Mesothelial cell of epicardium (in vitro differentiated cells): ENCODE data around the gene HECTD3. TPM values are rescaled to one million over a fixed set of nuclear protein-coding genes. Genes with fewer than 3 reads are reported as not detected.
"Not testable (repeated sequence)": the region's sequence is repeated elsewhere in the genome, so short reads cannot be mapped to it uniquely, and the experiment has no call there.

Experiments
- DNase-seq, 2 experiments: peaks; one replicate each; pipeline ENCODE4 v3.0.0; 2021; ENCODE audit warnings: low spot score in 2 of 2; ENCODE audit not compliant: unreplicated experiment in 2 of 2
- H3K27ac Mint-ChIP-seq: 2 replicates; pipeline ENCODE4 v1.8.0; 2021; ENCODE audit warnings: mixed read lengths
- H3K27me3 Mint-ChIP-seq: 2 replicates; pipeline ENCODE4 v1.8.0; 2021; ENCODE audit warnings: low read depth, mixed read lengths
- H3K36me3 Mint-ChIP-seq: 2 replicates; pipeline ENCODE4 v1.8.0; 2021; ENCODE audit warnings: mixed read lengths
- H3K4me1 Mint-ChIP-seq: 2 replicates; pipeline ENCODE4 v1.8.0; 2021; ENCODE audit warnings: mixed read lengths
- H3K4me3 Mint-ChIP-seq: 2 replicates; pipeline ENCODE4 v1.8.0; 2021; ENCODE audit warnings: mild to moderate bottlenecking, moderate library complexity, mixed read lengths
- H3K9me3 Mint-ChIP-seq: 2 replicates; pipeline ENCODE4 v1.8.0; 2021; ENCODE audit warnings: mixed read lengths
- total RNA-seq: library from RNA; stranded (reverse); gene quantifications from 3 replicates; pipeline ENCODE4 v1.2.1, GENCODE V29; 2021
- TF ChIP-seq, protein P1 (sequence below): fragments of 200-600 bp; sonication (generic); IDR thresholded peaks from one replicate; pipeline ENCODE4 v1.5.0; 2021; ENCODE audit warnings: antibody characterized with exemption; ENCODE audit not compliant: unreplicated experiment

The HECTD3 gene
- total RNA-seq, 1 donor from 2014 or later, result 34.3 TPM

DNA sequence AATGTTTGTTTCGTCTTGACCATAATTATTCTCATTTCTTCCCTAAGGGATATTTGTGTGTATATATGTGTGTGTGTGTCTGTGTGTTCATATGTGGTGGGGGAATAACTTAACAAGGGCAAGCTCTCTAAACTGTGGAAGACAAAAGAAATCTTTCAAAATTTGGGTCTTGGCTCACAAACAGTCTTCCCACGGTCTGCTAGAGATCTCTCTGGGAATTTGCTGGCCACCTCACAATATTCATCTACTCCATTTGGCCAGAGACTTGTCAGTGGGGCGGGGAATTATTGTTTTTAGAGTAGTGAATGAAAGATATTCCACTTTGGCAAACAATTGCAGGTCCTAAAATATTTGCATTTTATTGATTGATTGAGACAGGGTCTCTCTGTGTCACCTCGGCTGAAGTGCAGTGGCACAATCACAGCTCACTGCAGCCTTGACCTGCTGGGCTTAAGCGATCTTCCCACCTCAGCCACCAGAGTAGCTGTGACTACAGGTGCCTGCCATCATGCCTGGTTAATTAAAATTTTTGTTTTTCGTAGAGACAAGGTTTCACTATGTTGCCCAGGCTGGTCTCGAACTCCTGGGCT is 16.7 kb downstream of the HECTD3 start:
- Mint-ChIP-seq H3K27ac (no peak overlapping the region), H3K27me3 (no peaks in the 10 kb centered on the region), H3K4me1 (no peaks in the 10 kb centered on the region), H3K9me3 (no peaks in the 10 kb centered on the region), H3K36me3 (no peaks in the 10 kb centered on the region), H3K4me3 (no peak overlapping the region)
- DNase-seq, result no peak
- TF ChIP-seq, protein P1, sequence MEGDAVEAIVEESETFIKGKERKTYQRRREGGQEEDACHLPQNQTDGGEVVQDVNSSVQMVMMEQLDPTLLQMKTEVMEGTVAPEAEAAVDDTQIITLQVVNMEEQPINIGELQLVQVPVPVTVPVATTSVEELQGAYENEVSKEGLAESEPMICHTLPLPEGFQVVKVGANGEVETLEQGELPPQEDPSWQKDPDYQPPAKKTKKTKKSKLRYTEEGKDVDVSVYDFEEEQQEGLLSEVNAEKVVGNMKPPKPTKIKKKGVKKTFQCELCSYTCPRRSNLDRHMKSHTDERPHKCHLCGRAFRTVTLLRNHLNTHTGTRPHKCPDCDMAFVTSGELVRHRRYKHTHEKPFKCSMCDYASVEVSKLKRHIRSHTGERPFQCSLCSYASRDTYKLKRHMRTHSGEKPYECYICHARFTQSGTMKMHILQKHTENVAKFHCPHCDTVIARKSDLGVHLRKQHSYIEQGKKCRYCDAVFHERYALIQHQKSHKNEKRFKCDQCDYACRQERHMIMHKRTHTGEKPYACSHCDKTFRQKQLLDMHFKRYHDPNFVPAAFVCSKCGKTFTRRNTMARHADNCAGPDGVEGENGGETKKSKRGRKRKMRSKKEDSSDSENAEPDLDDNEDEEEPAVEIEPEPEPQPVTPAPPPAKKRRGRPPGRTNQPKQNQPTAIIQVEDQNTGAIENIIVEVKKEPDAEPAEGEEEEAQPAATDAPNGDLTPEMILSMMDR, result no peak

DNA sequence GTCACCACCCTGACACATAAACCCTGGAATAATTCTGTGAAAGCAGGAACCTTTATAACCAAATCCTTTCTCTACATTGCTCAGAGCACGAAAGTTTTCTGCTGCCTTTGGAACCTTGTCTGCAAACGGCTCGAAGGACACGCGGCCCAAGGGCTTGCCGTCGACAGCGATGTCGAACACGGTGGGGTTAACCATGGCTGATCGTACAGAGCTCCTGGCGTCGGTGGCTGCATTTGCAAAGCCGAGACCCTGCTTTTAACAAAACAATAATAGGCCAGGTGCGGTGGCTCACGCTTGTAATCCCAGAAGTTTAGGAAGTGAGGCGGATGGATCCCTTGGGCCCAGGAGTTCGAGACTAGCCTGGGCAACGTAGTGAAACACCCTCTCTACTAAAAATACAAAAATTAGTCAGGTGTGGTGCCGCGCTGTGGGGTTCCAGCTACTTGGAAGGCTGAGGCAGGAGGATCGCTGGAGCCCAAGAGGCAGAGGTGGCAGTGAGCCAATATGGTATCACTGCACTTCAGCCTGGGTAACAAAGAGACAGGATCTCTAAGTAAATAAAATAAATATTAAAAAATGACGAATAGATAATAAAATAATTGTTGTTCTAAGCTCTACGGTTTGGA is 22.5 kb downstream of the HECTD3 start:
- H3K4me3 Mint-ChIP-seq, result no peak overlapping the region
- peaks cover 17% of the 10 kb centered on the region for H3K4me1 Mint-ChIP-seq
- TF ChIP-seq, protein P1, result no peak
- H3K27me3 Mint-ChIP-seq, result no peaks in the 10 kb centered on the region
- DNase-seq, result no peak
- H3K9me3 Mint-ChIP-seq, result no peaks in the 10 kb centered on the region
- no peaks in the 10 kb centered on the region for H3K36me3 Mint-ChIP-seq
- no peak overlapping the region for H3K27ac Mint-ChIP-seq

DNA sequence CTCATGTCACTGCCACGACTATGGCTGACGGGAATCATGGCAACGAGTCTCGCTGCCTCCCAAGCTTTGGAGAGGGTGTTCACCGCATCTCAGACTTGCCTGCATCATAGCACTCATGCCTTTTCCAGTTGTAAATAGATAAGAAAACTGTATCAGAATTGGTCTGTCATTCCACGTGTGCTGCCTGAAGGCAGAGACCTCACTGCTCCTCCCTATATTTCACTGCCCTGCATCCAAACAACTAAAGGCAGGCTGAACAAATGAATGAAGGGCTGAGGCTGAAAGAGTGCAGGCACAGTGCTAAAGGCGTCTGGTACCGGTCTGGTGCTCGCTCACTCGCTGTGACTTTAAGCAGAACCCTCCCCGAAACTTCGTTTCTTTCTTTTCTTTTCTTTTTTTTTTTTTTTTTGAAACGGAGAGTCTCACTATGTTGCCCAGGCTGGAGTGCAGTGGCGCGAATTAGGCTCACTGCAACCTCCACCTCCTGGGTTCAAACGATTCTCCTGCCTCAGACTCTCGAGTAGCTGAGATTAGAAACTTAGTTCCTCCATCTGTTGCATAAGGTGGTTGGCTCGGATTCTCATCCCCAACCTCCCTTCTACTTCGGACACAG is 25.3 kb downstream of the HECTD3 start:
- H3K36me3 Mint-ChIP-seq, result peaks cover 4% of the 10 kb centered on the region
- H3K9me3 Mint-ChIP-seq, result no peaks in the 10 kb centered on the region
- H3K4me1 Mint-ChIP-seq, result peaks cover 27% of the 10 kb centered on the region
- TF ChIP-seq, protein P1, result no peak
- H3K27me3 Mint-ChIP-seq, result no peaks in the 10 kb centered on the region
- no peak for DNase-seq
- peak overlapping the region; percentile 100 for H3K4me3 Mint-ChIP-seq
- peak overlapping the region; percentile 93 for H3K27ac Mint-ChIP-seq

DNA sequence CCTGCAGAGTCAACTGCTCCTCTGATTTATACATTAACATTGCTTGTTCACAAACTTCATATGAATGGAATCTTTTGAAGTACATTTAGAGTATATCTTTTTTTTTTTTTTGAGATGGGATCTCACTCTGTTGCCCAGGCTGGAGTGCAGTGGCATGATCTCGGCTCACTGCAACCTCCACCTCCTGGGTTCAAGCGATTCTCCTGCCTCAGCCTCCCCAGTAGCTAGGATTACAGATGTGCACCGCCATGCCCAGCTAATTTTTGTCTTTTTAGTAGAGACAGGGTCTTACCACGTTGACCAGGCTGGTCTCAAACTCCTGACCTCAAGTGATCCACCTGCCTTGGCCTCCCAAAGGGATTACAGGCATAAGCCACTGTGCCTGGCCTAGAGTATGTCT is 33.8 kb downstream of the HECTD3 start:
- not testable (repeated sequence) for H3K27ac Mint-ChIP-seq, DNase-seq, H3K4me3 Mint-ChIP-seq, H3K27me3 Mint-ChIP-seq
- Mint-ChIP-seq H3K36me3 (peaks cover 37% of the 10 kb centered on the region), H3K4me1 (peaks cover 10% of the 10 kb centered on the region), H3K9me3 (peaks cover 19% of the 10 kb centered on the region)

DNA sequence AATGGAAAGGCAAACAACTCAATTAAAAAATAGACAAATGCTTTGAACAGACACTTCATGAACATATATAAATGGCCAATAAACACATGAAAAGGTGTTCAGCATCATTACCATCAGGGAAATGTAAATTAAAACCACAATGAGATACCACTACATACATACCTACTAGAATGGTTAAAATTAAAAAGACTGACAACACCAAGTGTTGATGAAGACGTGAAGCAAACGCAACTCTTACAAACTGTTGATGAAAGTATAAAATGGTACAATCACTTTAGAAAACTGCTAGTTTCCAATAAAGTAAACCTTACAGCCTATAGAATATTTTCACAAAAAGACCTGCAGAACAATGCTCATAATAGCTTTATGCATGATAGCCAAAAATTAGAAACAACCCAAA is 34.9 kb downstream of the HECTD3 start:
- DNase-seq, result no peak
- Mint-ChIP-seq H3K36me3 (peaks cover 34% of the 10 kb centered on the region), H3K4me3 (no peak overlapping the region), H3K4me1 (peaks cover 4% of the 10 kb centered on the region), H3K27ac (no peak overlapping the region), H3K27me3 (no peaks in the 10 kb centered on the region), H3K9me3 (peaks cover 19% of the 10 kb centered on the region)
- TF ChIP-seq, protein P1, result no peak

DNA sequence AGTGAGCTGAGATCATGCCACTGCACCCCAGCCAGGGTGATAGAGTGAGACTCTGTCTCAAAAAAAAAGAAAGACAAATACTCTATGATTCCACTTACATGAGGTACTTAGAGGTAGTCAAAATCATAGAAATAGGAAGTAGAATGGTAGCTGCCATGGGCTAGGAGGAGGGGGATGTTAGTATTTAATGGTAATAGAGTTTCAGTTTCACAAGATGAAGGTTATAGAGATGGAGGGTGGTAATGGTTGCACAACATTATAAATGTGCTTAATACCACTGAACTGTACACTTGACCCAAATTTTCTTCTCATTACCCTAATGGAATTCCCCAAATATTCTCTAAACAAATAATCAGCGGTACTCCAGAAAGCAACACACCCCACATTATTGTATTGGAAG is 37.5 kb downstream of the HECTD3 start:
- H3K9me3 Mint-ChIP-seq, result peaks cover 19% of the 10 kb centered on the region
- no peak overlapping the region for H3K27ac Mint-ChIP-seq
- H3K4me3 Mint-ChIP-seq, result no peak overlapping the region
- H3K36me3 Mint-ChIP-seq, result peaks cover 31% of the 10 kb centered on the region
- no peak for DNase-seq
- TF ChIP-seq, protein P1, result no peak
- no peaks in the 10 kb centered on the region for H3K27me3 Mint-ChIP-seq
- peaks cover 4% of the 10 kb centered on the region for H3K4me1 Mint-ChIP-seq
